IPS-20b (cell line): ENCODE results near the gene ETV1.

Experiments used
- H3K27ac ChIP-seq: one replicate; pipeline ENCODE4 v1.5.1; 2013; ENCODE audit warnings: low read length
- H3K27me3 ChIP-seq: 2 replicates; pipeline ENCODE4 v1.6.1; 2013; ENCODE audit warnings: mild to moderate bottlenecking, low read length, inconsistent platforms; ENCODE audit not compliant: insufficient read depth
- H3K36me3 ChIP-seq: 2 replicates; pipeline ENCODE4 v1.6.1; 2013; ENCODE audit warnings: low read depth, mild to moderate bottlenecking, inconsistent platforms, low read length, moderate library complexity; ENCODE audit not compliant: insufficient read depth
- H3K4me1 ChIP-seq: 2 replicates; pipeline ENCODE4 v1.6.1; 2013; ENCODE audit warnings: mild to moderate bottlenecking, control low read depth, inconsistent platforms, low read length, moderate library complexity; ENCODE audit not compliant: insufficient read depth
- H3K4me3 ChIP-seq: 2 replicates; pipeline ENCODE4 v1.5.1; 2013; ENCODE audit warnings: mild to moderate bottlenecking, low read length, inconsistent platforms
- H3K9ac ChIP-seq: 2 replicates; pipeline ENCODE4 v1.6.1; 2013; ENCODE audit warnings: low read depth, mild to moderate bottlenecking, inconsistent platforms, low read length, moderate library complexity
- H3K9me3 ChIP-seq: 2 replicates; pipeline ENCODE4 v1.6.1; 2013; ENCODE audit warnings: mild to moderate bottlenecking, low read depth, low read length, inconsistent platforms; ENCODE audit not compliant: insufficient read depth

ETV1 gene

GRCh38 chr7:13952921-13953320 is 36.5 kb downstream of the ETV1 start:
- Histone ChIP-seq H3K36me3 (peaks cover 14% of the 10 kb centered on the region; the same call in 1 of the 2 replicates), H3K9me3 (no peaks in the 10 kb centered on the region), H3K9ac (no peak overlapping the region), H3K4me3 (no peak overlapping the region), H3K27ac (no peak overlapping the region), H3K27me3 (no peaks in the 10 kb centered on the region), H3K4me1 (peaks cover 10% of the 10 kb centered on the region; the same call in 1 of the 2 replicates)

GRCh38 chr7:13949939-13950338 is 39.5 kb downstream of the ETV1 start:
- Histone ChIP-seq H3K4me1 (peaks cover 10% of the 10 kb centered on the region; the same call in 1 of the 2 replicates), H3K27ac (no peak overlapping the region), H3K9ac (no peak overlapping the region), H3K9me3 (no peaks in the 10 kb centered on the region), H3K36me3 (peaks cover 8% of the 10 kb centered on the region; the same call in 1 of the 2 replicates), H3K27me3 (no peaks in the 10 kb centered on the region), H3K4me3 (no peak overlapping the region)

GRCh38 chr7:13949445-13949844 is 40.0 kb downstream of the ETV1 start:
- Histone ChIP-seq H3K36me3 (peaks cover 8% of the 10 kb centered on the region; the same call in 1 of the 2 replicates), H3K27me3 (no peaks in the 10 kb centered on the region), H3K9me3 (no peaks in the 10 kb centered on the region), H3K9ac (no peak overlapping the region), H3K4me3 (no peak overlapping the region), H3K4me1 (peaks cover 10% of the 10 kb centered on the region; the same call in 1 of the 2 replicates), H3K27ac (no peak overlapping the region)

GRCh38 chr7:13948019-13948801 is 41.3 kb downstream of the ETV1 start:
- Histone ChIP-seq H3K9me3 (no peaks in the 10 kb centered on the region), H3K4me1 (peaks cover 10% of the 10 kb centered on the region; the same call in 1 of the 2 replicates), H3K9ac (no peak overlapping the region), H3K4me3 (no peak overlapping the region), H3K36me3 (peaks cover 6% of the 10 kb centered on the region; the same call in 1 of the 2 replicates), H3K27ac (no peak overlapping the region), H3K27me3 (no peaks in the 10 kb centered on the region)

- H3K9ac ChIP-seq = no peak overlapping the region
- H3K36me3 ChIP-seq = peaks cover 5% of the 10 kb centered on the region; the same call in 1 of the 2 replicates
- H3K4me1 ChIP-seq = peaks cover 10% of the 10 kb centered on the region; the same call in 1 of the 2 replicates
- no peaks in the 10 kb centered on the region for H3K9me3 ChIP-seq
- H3K27ac ChIP-seq = no peak overlapping the region
- H3K4me3 ChIP-seq = no peak overlapping the region
- H3K27me3 ChIP-seq = no peaks in the 10 kb centered on the region
Measured at GRCh38 chr7:13947535-13947934, 41.9 kb downstream of the ETV1 start.

GRCh38 chr7:13946181-13946580 is 43.3 kb downstream of the ETV1 start:
- Histone ChIP-seq H3K27ac (no peak overlapping the region), H3K4me1 (peaks cover 10% of the 10 kb centered on the region; the same call in 1 of the 2 replicates), H3K4me3 (no peak overlapping the region), H3K27me3 (no peaks in the 10 kb centered on the region), H3K9me3 (no peaks in the 10 kb centered on the region), H3K36me3 (peaks cover 5% of the 10 kb centered on the region; the same call in 1 of the 2 replicates), H3K9ac (no peak overlapping the region)

GRCh38 chr7:13945670-13946069 is 43.8 kb downstream of the ETV1 start:
- H3K27ac ChIP-seq = no peak overlapping the region
- no peak overlapping the region for H3K4me3 ChIP-seq
- H3K27me3 ChIP-seq = no peaks in the 10 kb centered on the region
- H3K36me3 ChIP-seq = peaks cover 5% of the 10 kb centered on the region; the same call in 1 of the 2 replicates
- peaks cover 10% of the 10 kb centered on the region; the same call in 1 of the 2 replicates for H3K4me1 ChIP-seq
- no peaks in the 10 kb centered on the region for H3K9me3 ChIP-seq
- no peak overlapping the region for H3K9ac ChIP-seq

GRCh38 chr7:13933536-13933935 is 55.9 kb downstream of the ETV1 start:
- Histone ChIP-seq H3K4me3 (no peak overlapping the region), H3K27me3 (no peaks in the 10 kb centered on the region), H3K9ac (no peak overlapping the region), H3K4me1 (no peaks in the 10 kb centered on the region), H3K27ac (no peak overlapping the region), H3K9me3 (no peaks in the 10 kb centered on the region), H3K36me3 (peaks cover 84% of the 10 kb centered on the region)

- no peak overlapping the region for H3K27ac ChIP-seq
- no peaks in the 10 kb centered on the region for H3K27me3 ChIP-seq
- no peaks in the 10 kb centered on the region for H3K4me1 ChIP-seq
- no peak overlapping the region for H3K9ac ChIP-seq
- peaks cover 83% of the 10 kb centered on the region for H3K36me3 ChIP-seq
- H3K9me3 ChIP-seq = no peaks in the 10 kb centered on the region
- H3K4me3 ChIP-seq = no peak overlapping the region
Measured at GRCh38 chr7:13933091-13933490, 56.4 kb downstream of the ETV1 start.

GRCh38 chr7:13932131-13932530 is 57.3 kb downstream of the ETV1 start:
- Histone ChIP-seq H3K27me3 (no peaks in the 10 kb centered on the region), H3K9ac (no peak overlapping the region), H3K36me3 (peaks cover 80% of the 10 kb centered on the region), H3K27ac (no peak overlapping the region), H3K4me3 (no peak overlapping the region), H3K9me3 (no peaks in the 10 kb centered on the region), H3K4me1 (no peaks in the 10 kb centered on the region)

GRCh38 chr7:13921062-13921461 is 68.4 kb downstream of the ETV1 start:
- Histone ChIP-seq H3K9me3 (no peaks in the 10 kb centered on the region), H3K27ac (no peak overlapping the region), H3K4me3 (no peak overlapping the region), H3K4me1 (no peaks in the 10 kb centered on the region), H3K36me3 (peaks cover 18% of the 10 kb centered on the region; the same call in 1 of the 2 replicates), H3K27me3 (no peaks in the 10 kb centered on the region), H3K9ac (no peak overlapping the region)
